HG03135 (cell line): ENCODE measurements around the gene NPLOC4.
"Not testable (repeated sequence)": the region's sequence is repeated elsewhere in the genome, so short reads cannot be mapped to it uniquely, and the experiment has no call there.

Experiments used
- ATAC-seq: cut with Tn5 transposase; IDR thresholded peaks from one replicate; pipeline ENCODE4 v1.9.1; 2021; ENCODE audit warnings: mild to moderate bottlenecking, moderate library complexity; ENCODE audit not compliant: unreplicated experiment

NPLOC4 gene

GRCh38 chr17:81589612-81590011 lies 47.3 kb downstream of the NPLOC4 start:
- ATAC-seq: no peak

- no peak for ATAC-seq
Observed at GRCh38 chr17:81586096-81586495, 50.8 kb downstream of the NPLOC4 start.

GRCh38 chr17:81584771-81585170 lies 52.1 kb downstream of the NPLOC4 start:
- ATAC-seq: not testable (repeated sequence)

- no peak for ATAC-seq
Observed at GRCh38 chr17:81583589-81584342, 53.1 kb downstream of the NPLOC4 start.

GRCh38 chr17:81582749-81583148 lies 54.2 kb downstream of the NPLOC4 start:
- no peak for ATAC-seq

GRCh38 chr17:81582341-81582740 lies 54.6 kb downstream of the NPLOC4 start:
- no peak for ATAC-seq

GRCh38 chr17:81581758-81582157 lies 55.2 kb downstream of the NPLOC4 start:
- no peak for ATAC-seq

- no peak for ATAC-seq
Observed at GRCh38 chr17:81580481-81580880, 56.4 kb downstream of the NPLOC4 start.

- ATAC-seq: no peak
Observed at GRCh38 chr17:81579821-81580321, 57.0 kb downstream of the NPLOC4 start.

- ATAC-seq: no peak
Observed at GRCh38 chr17:81579298-81579697, 57.6 kb downstream of the NPLOC4 start.

GRCh38 chr17:81578561-81579225 lies 58.2 kb downstream of the NPLOC4 start:
- no peak for ATAC-seq

GRCh38 chr17:81578038-81578441 lies 58.9 kb downstream of the NPLOC4 start:
- no peak for ATAC-seq

GRCh38 chr17:81577278-81578000 lies 59.5 kb downstream of the NPLOC4 start:
- ATAC-seq: no peak

- no peak for ATAC-seq
Observed at GRCh38 chr17:81576621-81577277, 60.2 kb downstream of the NPLOC4 start.

- no peak for ATAC-seq
Observed at GRCh38 chr17:81575836-81576235, 61.1 kb downstream of the NPLOC4 start.

- no peak for ATAC-seq
Observed at GRCh38 chr17:81574643-81574956, 62.3 kb downstream of the NPLOC4 start.

- no peak for ATAC-seq
Observed at GRCh38 chr17:81573794-81574642, 62.9 kb downstream of the NPLOC4 start.

- no peak for ATAC-seq
Observed at GRCh38 chr17:81572563-81573168, 64.2 kb downstream of the NPLOC4 start.

GRCh38 chr17:81570964-81571363 lies 65.9 kb downstream of the NPLOC4 start:
- no peak for ATAC-seq

- no peak for ATAC-seq
Observed at GRCh38 chr17:81569986-81570514, 66.9 kb downstream of the NPLOC4 start.
